ENCODE results near the gene TMEM161A.
A peak's percentile ranks its signal among the peaks of the same experiment; 100 is the strongest.
"Not testable (repeated sequence)": the region's sequence is repeated elsewhere in the genome, so short reads cannot be mapped to it uniquely, and the experiment has no call there.

Gene TMEM161A

GRCh38 chr19:19138109-19138981, at the start of gene TMEM161A:
TMEM161A (minus strand) TSS chr19:19138478; CDS start chr19:19138428, 50 bp downstream.
- DNase-seq (ENCODE audit: low spot score): peak; percentile 100

- no peak for DNase-seq (ENCODE audit: low spot score)
Measured at GRCh38 chr19:19186742-19187141, 48.5 kb upstream of the TMEM161A start.

DNA sequence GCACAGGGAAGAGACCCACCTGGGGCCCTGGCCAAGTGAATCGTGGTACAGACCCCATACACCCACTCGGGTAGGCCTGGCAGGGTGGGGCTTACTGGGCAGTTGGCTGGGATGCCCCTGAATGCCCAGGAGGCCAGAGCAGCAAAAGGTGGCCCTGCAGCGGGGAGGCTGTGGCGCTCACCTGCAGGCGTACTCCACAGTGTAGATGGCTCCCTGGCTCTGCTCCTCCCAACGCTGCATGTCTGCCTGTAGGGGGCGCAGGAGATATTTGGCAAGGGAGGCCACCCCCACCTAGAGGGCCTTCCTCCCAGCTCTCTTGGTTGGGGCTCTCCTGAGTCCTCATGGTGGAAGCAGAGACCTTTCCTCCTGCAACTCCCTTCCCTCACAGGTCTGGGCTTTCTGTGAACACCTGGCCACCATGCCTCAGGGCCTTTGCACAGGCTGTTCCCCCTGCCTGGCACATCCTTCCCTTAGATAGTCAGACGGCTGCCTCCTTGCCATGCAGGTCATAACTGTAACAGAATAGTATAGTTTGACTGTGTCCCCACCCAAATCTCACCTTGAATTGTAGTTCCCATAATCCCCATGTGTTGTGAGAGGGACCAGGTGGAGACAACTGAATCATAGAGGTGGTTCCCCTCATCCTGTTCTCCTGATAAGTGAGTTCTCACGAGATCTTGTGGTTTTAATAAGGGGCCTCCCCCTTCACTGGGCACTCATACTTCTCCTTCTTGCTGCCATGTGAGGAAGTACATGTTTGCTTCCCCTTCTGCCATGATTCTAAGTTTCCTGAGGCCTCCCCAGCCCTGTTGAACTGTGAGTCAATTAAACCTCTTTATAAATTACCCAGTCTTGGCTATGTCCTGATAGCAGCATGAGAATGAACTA, 47.8 kb upstream of the TMEM161A start:
- peak; percentile 87 for DNase-seq (ENCODE audit: low spot score)

GRCh38 chr19:19181488-19181998, 43.3 kb upstream of the TMEM161A start:
- no peak for DNase-seq (ENCODE audit: low spot score)

DNA sequence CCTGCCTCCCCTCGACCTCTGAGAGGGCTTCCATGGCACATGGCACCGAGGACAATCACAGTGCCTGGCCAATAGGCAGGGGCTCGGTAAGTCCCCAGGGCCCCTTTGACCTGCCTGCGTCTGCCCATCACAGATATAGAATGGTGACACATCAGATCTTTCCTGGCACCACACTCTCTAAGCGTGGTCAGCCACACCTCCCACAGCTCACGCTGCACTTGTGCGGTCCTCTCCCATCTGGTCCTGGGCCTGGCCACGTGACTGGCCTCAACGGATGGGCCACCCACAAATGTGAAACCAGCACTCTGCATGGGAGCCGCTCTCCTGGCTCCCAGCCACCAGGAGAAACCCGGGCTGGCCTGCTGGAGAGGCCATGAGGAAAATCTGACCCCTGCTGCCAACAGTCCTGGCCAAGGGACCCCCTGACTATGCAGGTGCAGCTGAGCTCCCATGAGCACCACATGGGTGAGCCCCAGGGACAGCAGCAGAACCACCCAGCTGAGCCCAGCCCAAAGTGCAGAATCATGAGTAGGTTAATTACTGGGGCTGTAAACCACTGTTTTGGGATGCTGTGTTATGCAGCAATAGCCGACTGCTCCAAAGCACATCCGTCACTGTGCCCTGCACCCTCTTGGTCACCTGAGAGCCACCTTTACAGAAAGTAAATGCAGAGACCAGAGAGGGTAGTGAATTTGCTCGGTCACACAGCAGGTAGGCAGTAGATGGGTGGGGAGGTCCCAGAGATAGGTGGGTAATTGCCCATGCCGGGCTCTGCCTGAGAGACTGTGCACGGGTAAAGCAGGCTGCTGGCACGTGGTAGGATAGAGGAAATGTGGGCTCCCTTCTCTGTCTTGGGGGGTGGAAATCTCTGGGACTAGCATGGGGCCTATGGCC, 41.5 kb upstream of the TMEM161A start:
- DNase-seq (ENCODE audit: low spot score): no peak

DNA sequence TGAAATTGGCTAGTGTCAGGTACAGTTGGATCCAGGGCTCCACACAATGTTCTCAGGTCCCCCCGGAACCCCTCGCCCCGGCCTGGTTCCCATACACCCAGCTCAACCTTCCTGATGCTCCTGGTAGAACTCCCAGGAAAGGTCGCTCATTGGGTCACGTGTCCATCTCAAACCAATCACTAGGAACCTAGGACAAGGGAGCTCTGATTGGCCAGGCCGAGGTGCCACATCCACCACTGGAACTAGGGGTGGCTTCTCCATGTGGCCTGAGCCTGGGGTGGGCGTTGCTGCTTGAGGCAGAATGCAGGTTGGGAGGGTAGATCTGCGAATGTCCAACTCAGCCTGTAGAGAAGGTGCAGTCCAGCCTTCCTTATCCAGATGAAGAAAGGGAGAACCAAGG, 38.7 kb upstream of the TMEM161A start:
- no peak for DNase-seq (ENCODE audit: low spot score)

DNA sequence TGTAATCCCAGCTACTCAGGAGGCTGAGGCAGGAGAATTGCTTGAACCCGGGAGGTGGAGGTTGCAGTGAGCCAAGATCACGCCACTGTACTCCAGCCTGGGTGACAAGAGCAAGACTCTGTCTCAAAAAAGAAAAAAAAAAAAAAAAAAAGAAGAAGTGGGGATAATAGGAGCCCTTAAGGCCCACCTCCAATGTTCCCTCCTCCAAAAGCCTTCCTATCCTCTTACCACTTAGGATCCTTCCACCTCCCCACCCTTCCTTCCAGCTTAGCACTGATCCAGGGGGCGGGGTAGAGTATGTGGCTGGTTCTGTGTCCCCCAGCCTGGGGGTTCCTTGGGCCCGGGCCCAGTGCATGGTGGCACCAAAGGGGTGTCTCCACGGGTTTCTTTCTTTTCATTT, 35.0 kb upstream of the TMEM161A start:
- not testable (repeated sequence) for DNase-seq (ENCODE audit: low spot score)

DNA sequence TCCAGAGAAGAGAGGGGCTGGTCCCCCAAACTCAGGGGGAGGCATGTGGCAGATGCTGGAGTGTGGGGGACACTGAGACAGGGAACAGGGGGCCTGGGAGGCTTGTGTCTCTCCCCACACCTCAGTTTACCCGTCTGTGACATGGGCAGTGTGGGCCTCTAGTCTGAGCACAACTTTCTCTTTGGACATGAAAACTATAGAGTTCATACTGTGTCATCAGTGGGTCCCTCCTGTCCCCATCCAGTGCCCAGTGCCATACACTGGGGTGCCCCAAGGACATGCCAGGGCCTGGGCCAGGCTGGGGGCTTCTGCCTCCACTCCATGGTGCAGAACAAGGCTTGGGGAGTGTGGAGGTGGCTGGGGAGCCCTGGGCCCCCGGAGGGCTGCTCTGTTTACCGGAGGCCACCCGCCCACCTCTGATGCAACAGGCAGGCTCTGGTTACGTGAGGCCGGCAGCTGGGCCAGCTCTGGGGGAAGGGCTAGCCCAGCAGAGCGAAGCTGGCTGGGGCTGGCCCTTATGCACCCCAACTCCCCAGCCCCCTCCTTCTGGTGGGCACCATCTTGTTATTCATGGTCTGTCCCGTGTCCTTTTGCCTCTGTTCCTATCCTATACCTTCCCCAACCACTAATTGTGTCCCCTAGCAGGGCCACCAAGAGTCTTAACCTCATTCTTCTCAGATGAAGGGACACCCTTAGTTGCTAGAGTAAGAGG, 33.7 kb upstream of the TMEM161A start:
- peak; percentile 96 for DNase-seq (ENCODE audit: low spot score)

GRCh38 chr19:19170873-19171672, 32.8 kb upstream of the TMEM161A start:
- DNase-seq (ENCODE audit: low spot score): no peak

- DNase-seq (ENCODE audit: low spot score): peak; percentile 99
Measured at GRCh38 chr19:19170053-19170872, 32.0 kb upstream of the TMEM161A start, which contains the start of gene MEF2B. MEF2B (minus strand) TSS chr19:19170263; CDS start chr19:19150735, 19,528 bp downstream.

- no peak for DNase-seq (ENCODE audit: low spot score)
Measured at GRCh38 chr19:19169236-19170052, 31.2 kb upstream of the TMEM161A start.

DNA sequence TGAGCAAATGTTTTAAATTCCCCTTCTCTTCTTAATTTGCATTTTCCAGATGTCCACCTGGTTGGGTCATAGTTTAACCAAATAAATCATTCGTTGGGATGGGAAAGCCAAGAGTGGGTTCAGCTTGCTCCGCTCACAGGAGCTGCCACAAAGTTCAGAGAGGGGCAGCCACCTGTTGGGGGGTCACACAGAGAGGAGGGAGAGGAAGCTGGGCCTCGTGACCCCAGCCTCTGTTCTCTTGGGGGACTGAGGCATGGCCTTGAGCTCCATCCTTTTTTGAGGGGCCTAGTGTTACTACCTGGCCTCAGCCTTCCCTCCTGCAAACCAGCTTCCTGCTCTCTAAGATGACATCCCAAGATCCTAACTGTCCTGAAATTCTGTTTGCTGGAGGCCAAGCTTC, 29.3 kb upstream of the TMEM161A start:
- no peak for DNase-seq (ENCODE audit: low spot score)

- DNase-seq (ENCODE audit: low spot score): no peak
Measured at GRCh38 chr19:19165396-19165795, 27.1 kb upstream of the TMEM161A start.

DNA sequence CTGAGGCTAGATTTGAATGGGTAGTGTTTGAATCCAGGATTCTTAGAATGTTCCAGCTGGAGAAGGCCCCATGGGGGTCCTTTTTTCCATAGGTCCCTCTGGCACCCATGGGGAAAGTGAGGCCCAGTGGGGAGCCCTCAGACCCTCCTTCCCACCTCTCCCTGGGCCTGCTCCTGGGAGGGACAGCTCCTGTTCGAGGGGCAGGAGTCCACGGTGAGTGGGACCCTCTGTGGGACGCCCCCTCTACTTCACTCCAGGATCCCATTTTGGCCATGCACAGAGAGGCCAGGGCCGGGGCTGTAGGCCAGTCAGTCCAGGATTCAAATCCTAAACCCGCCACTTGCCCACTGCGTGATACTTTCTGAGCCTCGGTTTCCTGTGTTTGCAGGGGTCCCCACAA, 24.2 kb upstream of the TMEM161A start:
- DNase-seq (ENCODE audit: low spot score): no peak

DNA sequence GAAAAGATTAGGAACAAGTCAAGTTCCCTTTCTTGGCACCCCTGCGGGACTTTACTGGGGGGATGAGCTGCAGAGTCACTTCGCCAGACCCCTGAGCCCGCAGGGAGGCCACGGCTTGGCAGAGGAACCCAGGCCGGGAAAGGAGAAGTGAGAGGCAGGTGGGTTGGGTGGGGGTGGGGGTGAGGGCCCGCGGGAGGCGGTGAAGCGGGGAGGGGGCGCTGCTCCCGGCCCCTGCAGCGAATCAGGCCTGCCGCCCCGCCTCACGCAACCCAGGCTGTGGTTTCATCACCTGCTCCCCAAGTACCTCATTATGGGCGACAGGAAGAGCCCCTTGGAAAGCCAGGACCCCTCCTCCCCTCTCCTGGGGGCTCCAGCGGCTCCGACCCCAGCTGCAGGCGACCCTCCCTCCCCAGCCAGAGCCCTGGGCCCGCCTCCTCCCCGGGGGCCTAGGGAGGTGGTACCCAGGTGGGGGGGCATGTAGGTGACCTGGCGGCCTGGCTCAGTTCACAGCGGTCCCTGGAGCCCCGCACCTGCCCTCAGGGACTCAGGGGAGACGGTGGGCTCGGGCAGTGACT, 22.3 kb upstream of the TMEM161A start:
- no peak for DNase-seq (ENCODE audit: low spot score)

DNA sequence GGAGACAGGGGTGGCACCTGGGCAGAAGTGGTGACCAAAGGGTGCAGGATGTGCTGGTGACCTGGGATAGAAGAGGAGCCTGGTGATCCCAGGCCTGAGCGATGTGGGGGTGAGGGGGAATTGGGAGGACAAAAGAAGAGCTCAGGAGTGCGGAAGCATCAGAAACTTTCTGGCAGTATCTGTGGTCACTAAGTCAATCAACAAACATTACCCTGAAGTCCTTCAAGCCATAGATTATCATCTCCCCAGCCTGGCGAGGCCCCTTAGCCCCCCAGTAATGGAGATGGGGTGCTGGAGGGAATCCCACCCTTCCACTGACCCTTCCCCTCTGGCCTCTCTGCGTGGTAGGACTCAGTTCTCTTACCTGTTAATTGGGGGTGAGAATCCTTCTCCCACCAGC, 21.3 kb upstream of the TMEM161A start:
- no peak for DNase-seq (ENCODE audit: low spot score)

GRCh38 chr19:19157808-19158207, 19.5 kb upstream of the TMEM161A start:
- DNase-seq (ENCODE audit: low spot score): no peak
